ENCODE results near the gene MSL3B.

- TF ChIP-seq CTCF (IDR thresholded peaks at IDR 0.05), result no peak
- TF ChIP-seq POLR2A (IDR thresholded peaks at IDR 0.05), result no peak
Observed at GRCh38 chr2:233839447-233839820, 28.8 kb downstream of the MSL3B start.

All from adrenal gland (tissue), 5 donors.